Ovary (tissue), 9 donors: ENCODE results near the gene PDE3A. TPM values are rescaled to one million over a fixed set of nuclear protein-coding genes. Genes with fewer than 3 reads are reported as not detected.

Source experiments
- DNase-seq, 5 donors: peaks; one replicate each; pipeline ENCODE4 v3.0.0-alpha.2; 2019 to 2020
- H3K27ac ChIP-seq, 2 donors: fragments of 200-600 bp; one replicate each; pipeline versions ENCODE4 v1.5.1 to v1.8.0; 2019 to 2022
- H3K27me3 ChIP-seq: fragments of 200-600 bp; one replicate; pipeline ENCODE4 v1.8.0; 2022
- H3K36me3 ChIP-seq: fragments of 200-600 bp; sonication (generic); one replicate; pipeline ENCODE4 v1.5.1; 2019
- H3K4me1 ChIP-seq: one replicate; pipeline ENCODE4 v1.8.1; 2013; ENCODE audit warnings: mild to moderate bottlenecking, moderate library complexity; ENCODE audit not compliant: insufficient read depth
- H3K4me3 ChIP-seq: fragments of 200-600 bp; sonication (generic); one replicate; pipeline ENCODE4 v1.5.1; 2017
- H3K9me3 ChIP-seq, 2 donors: fragments of 200-600 bp in 1 of 2; sonication (generic) in 1 of 2; one replicate each; pipeline versions ENCODE4 v1.5.1 to v1.8.1; 2013 to 2019; ENCODE audit warnings: mild to moderate bottlenecking in 1 of 2, moderate library complexity in 1 of 2
- EP300 ChIP-seq: sonication (generic); formaldehyde crosslinking; IDR thresholded peaks from one replicate; pipeline ENCODE4 v1.6.1; 2017; ENCODE audit warnings: antibody characterized with exemption
- POLR2A ChIP-seq: fragments of 450-650 bp; IDR thresholded peaks from one replicate; pipeline ENCODE4 v1.6.1; 2017; ENCODE audit warnings: antibody characterized with exemption, mild to moderate bottlenecking, moderate library complexity
- WGBS, 3 donors: extraction: QIAGEN DNeasy Blood & Tissue Kit in 1 of 3; methylation state at CpG; one replicate each; pipeline versions ENCODE4 v1.1.5 to v1.1.7; 2013 to 2017; 5-methylcytosine and 5-hydroxymethylcytosine counted together
- intact Hi-C, 4 donors: fragments of 100-400 bp; cut with DNase I; formaldehyde crosslinking; loops; one replicate each; pipeline versions ENCODE4 v1.11.0 to v1.15.1; 2022 to 2023
- polyA plus RNA-seq, 2 donors: library from polyadenylated mRNA; stranded (reverse); fragments of 200-250 nt in 1 of 2; fragments of 350-450 nt in 1 of 2; fragmentation: Illumina TruSeq in 1 of 2; extraction: RNeasy Lipid Tissue Mini Kit (QIAGEN cat#74804) in 1 of 2; gene quantifications; one replicate each; pipeline ENCODE4 v1.2.3, GENCODE V29; 2013 to 2014
- total RNA-seq, 7 donors: library from RNA; depleted of rRNA in 2 of 7; stranded (reverse); fragments of >200 nt in 2 of 7; fragmentation: NEBNext Ultra II Directional in 3 of 7; extraction: Animal tissue kit (Norgen Biotek cat#: 25700) in 3 of 7; gene quantifications; one replicate each; pipeline versions ENCODE4 v1.1.0 to v1.2.4, GENCODE V29; 2016 to 2023
- TF ChIP-seq, protein P1 (sequence below), 3 donors: fragments of 450-650 bp in 2 of 3; fragments of 200-600 bp in 1 of 3; IDR thresholded peaks; one replicate each; pipeline versions ENCODE4 v1.5.1 to v1.8.0; 2016 to 2022; ENCODE audit warnings: antibody characterized with exemption in 3 of 3, mild to moderate bottlenecking in 1 of 3
- donor health status: DM: no; HTN: no; CAD: no; lungs with moderate emphysema.
- donor health status: DM: no; HTN: no; CAD: no.
- donor health status: Bipolar disorder and iron deficiency.
- donor health status: DM: yes; HTN: yes; CAD: no.
- donor health status: DM: no; HTN: no; CAD: no.
- donor health status: DM: yes; HTN: yes; CAD: no.

The PDE3A gene
- total and polyA plus RNA-seq, 9 donors, result 3.7 to 15.2 (median 7.1) TPM

DNA sequence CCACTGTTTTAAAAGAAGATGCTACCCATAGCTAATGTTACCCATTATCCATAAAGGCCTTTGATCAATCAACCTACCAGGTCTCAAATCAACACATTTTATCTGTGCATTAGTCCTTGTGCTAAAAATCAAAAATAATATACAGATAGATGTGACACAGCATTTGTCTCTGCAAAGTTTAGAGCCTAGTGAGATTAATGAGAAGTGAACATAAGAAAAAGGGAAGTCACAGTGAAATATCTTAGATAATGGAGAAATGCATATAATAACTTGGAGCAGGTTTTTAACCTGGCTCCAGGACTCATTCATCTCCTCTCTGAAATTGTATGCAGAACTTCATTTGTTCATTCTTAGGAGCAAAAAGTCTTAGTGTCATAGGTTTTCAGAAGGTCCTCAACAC is 7.2 kb downstream of the PDE3A start:
- TF ChIP-seq, protein P1, sequence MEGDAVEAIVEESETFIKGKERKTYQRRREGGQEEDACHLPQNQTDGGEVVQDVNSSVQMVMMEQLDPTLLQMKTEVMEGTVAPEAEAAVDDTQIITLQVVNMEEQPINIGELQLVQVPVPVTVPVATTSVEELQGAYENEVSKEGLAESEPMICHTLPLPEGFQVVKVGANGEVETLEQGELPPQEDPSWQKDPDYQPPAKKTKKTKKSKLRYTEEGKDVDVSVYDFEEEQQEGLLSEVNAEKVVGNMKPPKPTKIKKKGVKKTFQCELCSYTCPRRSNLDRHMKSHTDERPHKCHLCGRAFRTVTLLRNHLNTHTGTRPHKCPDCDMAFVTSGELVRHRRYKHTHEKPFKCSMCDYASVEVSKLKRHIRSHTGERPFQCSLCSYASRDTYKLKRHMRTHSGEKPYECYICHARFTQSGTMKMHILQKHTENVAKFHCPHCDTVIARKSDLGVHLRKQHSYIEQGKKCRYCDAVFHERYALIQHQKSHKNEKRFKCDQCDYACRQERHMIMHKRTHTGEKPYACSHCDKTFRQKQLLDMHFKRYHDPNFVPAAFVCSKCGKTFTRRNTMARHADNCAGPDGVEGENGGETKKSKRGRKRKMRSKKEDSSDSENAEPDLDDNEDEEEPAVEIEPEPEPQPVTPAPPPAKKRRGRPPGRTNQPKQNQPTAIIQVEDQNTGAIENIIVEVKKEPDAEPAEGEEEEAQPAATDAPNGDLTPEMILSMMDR (IDR thresholded peaks at IDR 0.05), result no peak
- TF ChIP-seq POLR2A, result no peak
- TF ChIP-seq EP300, result no peak
- Histone ChIP-seq H3K27me3 (no peaks in the 10 kb centered on the region), H3K4me3 (no peak overlapping the region), H3K36me3 (no peaks in the 10 kb centered on the region), H3K9me3 (no peaks in the 10 kb centered on the region), H3K4me1 (no peaks in the 10 kb centered on the region), H3K27ac (no peak overlapping the region)
- DNase-seq, result no peak
- intact Hi-C loops, result loop anchor here in 1 of 4 donors (10.0 kb wide), 1 partner anchor 461 kb away; no protein-coding TSS in a partner anchor

- 86 to 97% (median 95%) methylated on average over 1 of the region's 1 CpG for WGBS, 3 donors
- intact Hi-C loops, result loop anchor here in 1 of 4 donors (10.0 kb wide), 1 partner anchor 462 kb away; no protein-coding TSS in a partner anchor
- Histone ChIP-seq H3K36me3 (no peaks in the 10 kb centered on the region), H3K27ac (no peak overlapping the region), H3K9me3 (no peaks in the 10 kb centered on the region), H3K4me1 (no peaks in the 10 kb centered on the region), H3K4me3 (no peak overlapping the region), H3K27me3 (no peaks in the 10 kb centered on the region)
- DNase-seq, result no peak
- TF ChIP-seq, protein P1 (IDR thresholded peaks at IDR 0.05), result no peak
- TF ChIP-seq POLR2A (no peak), EP300 (no peak)
These were observed 8.6 kb downstream of the PDE3A start for GRCh38 chr12:20376984-20377383.

- H3K36me3 ChIP-seq, result no peaks in the 10 kb centered on the region
- H3K4me3 ChIP-seq, result no peak overlapping the region
- no peak for DNase-seq
- no peak overlapping the region for H3K27ac ChIP-seq
- TF ChIP-seq, protein P1 (IDR thresholded peaks at IDR 0.05), result no peak
- TF ChIP-seq POLR2A (no peak), EP300 (no peak)
- H3K4me1 ChIP-seq, result no peaks in the 10 kb centered on the region
- H3K27me3 ChIP-seq, result no peaks in the 10 kb centered on the region
- intact Hi-C loops, result loop anchor here in 1 of 4 donors (10.0 kb wide), 1 partner anchor 463 kb away; no protein-coding TSS in a partner anchor
- no peaks in the 10 kb centered on the region for H3K9me3 ChIP-seq
These were observed 9.4 kb downstream of the PDE3A start for GRCh38 chr12:20377750-20378149.

GRCh38 chr12:20382117-20382516 is 13.8 kb downstream of the PDE3A start:
- Histone ChIP-seq H3K9me3 (no peaks in the 10 kb centered on the region), H3K4me1 (no peaks in the 10 kb centered on the region), H3K4me3 (no peak overlapping the region), H3K27ac (no peak overlapping the region), H3K36me3 (no peaks in the 10 kb centered on the region), H3K27me3 (no peaks in the 10 kb centered on the region)
- TF ChIP-seq POLR2A (no peak), EP300 (no peak)
- TF ChIP-seq, protein P1 (IDR thresholded peaks at IDR 0.05), result no peak
- no peak for DNase-seq
- WGBS, 3 donors, result 76 to 81% (median 79%) methylated on average over 2 of the region's 2 CpGs
- intact Hi-C loops, result loop anchor here in 1 of 4 donors (10.0 kb wide), 1 partner anchor 147 kb away; no protein-coding TSS in a partner anchor
